RWPE2 (cell line): ENCODE results near the gene KDM6B.

Experiments used
- ATAC-seq: fragments of 200-7000 bp; cut with Tn5 transposase; 3 replicates; pipeline ENCODE4 v1.9.1; 2021; ENCODE audit warnings: low read depth
- DNase-seq: peaks from one replicate; pipeline ENCODE4 v3.0.0-alpha.2; 2020; ENCODE audit warnings: low spot score
- H3K27ac ChIP-seq: fragments of 450-650 bp; 2 replicates; pipeline ENCODE4 v1.5.1; 2017; ENCODE audit warnings: mild to moderate bottlenecking; ENCODE audit not compliant: poor library complexity, severe bottlenecking
- H3K27me3 ChIP-seq: fragments of 250-450 bp; sonication (Bioruptor Pico); 2 replicates; pipeline ENCODE4 v1.5.1; 2021; ENCODE audit warnings: mild to moderate bottlenecking, moderate library complexity; ENCODE audit not compliant: insufficient read depth, poor library complexity, severe bottlenecking
- H3K36me3 ChIP-seq: fragments of 250-450 bp; sonication (Bioruptor Pico); 2 replicates; pipeline ENCODE4 v1.5.1; 2020; ENCODE audit warnings: low read depth, mild to moderate bottlenecking, moderate library complexity
- H3K4me1 ChIP-seq: fragments of 250-450 bp; sonication (Bioruptor Pico); 2 replicates; pipeline ENCODE4 v1.5.1; 2021; ENCODE audit warnings: mild to moderate bottlenecking, moderate library complexity; ENCODE audit not compliant: insufficient read depth, poor library complexity, severe bottlenecking
- H3K4me3 ChIP-seq: fragments of 250-450 bp; sonication (Bioruptor Pico); 2 replicates; pipeline ENCODE4 v1.5.1; 2021; ENCODE audit warnings: mild to moderate bottlenecking, moderate library complexity; ENCODE audit not compliant: severe bottlenecking
- H3K9me3 ChIP-seq: fragments of 250-450 bp; sonication (Bioruptor Pico); 2 replicates; pipeline ENCODE4 v1.5.1; 2021; ENCODE audit warnings: mild to moderate bottlenecking, moderate library complexity; ENCODE audit not compliant: severe bottlenecking
- CTCF ChIP-seq: fragments of 450-650 bp; IDR thresholded peaks from one replicate; pipeline ENCODE4 v1.5.1; 2017; ENCODE audit warnings: mild to moderate bottlenecking, moderate library complexity; ENCODE audit not compliant: poor library complexity, severe bottlenecking

The KDM6B gene

GRCh38 chr17:7830616-7831015 is 3.4 kb upstream of the KDM6B start:
- H3K9me3 ChIP-seq = no peaks in the 10 kb centered on the region

GRCh38 chr17:7831233-7831632 is 2.8 kb upstream of the KDM6B start:
- H3K4me1 ChIP-seq = no peaks in the 10 kb centered on the region
- ATAC-seq (no peak), DNase-seq (no peak)
- H3K27ac ChIP-seq = no peak overlapping the region
- no peaks in the 10 kb centered on the region for H3K27me3 ChIP-seq
- H3K9me3 ChIP-seq = no peaks in the 10 kb centered on the region
- TF ChIP-seq CTCF = no peak
- H3K4me3 ChIP-seq = no peak overlapping the region
- H3K36me3 ChIP-seq = no peaks in the 10 kb centered on the region

More at GRCh38 chr17:7830616-7831015, 3.4 kb upstream of the KDM6B start:
- no peak overlapping the region for H3K4me3 ChIP-seq
- ATAC-seq (no peak), DNase-seq (no peak)
- TF ChIP-seq CTCF = no peak
- no peaks in the 10 kb centered on the region for H3K27me3 ChIP-seq
- no peaks in the 10 kb centered on the region for H3K4me1 ChIP-seq
- H3K36me3 ChIP-seq = no peaks in the 10 kb centered on the region
- no peak overlapping the region for H3K27ac ChIP-seq

DNA sequence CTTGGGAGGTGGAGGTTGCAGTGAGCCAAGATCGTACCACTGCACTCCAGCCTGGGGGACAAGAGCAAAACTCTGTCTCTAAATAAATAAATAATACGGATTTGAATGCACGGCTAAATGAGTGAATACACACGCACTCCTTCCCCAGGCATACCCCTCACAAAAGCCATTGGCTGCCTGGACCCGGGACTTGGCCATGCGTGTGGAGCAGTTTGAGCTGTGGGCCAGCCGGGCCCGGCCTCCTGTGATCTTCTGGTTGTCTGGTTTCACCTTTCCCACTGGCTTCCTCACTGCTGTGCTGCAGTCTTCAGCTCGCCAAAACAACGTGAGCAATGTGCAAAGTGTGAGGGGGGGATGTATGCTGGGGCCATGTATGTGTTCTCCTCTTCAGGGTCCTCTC is 1.6 kb upstream of the KDM6B start:
- Histone ChIP-seq H3K9me3 (no peaks in the 10 kb centered on the region), H3K36me3 (no peaks in the 10 kb centered on the region), H3K27ac (no peak overlapping the region), H3K27me3 (no peaks in the 10 kb centered on the region), H3K4me3 (no peak overlapping the region), H3K4me1 (peaks cover 6% of the 10 kb centered on the region)
- TF ChIP-seq CTCF = no peak
- no peak for DNase-seq
- ATAC-seq = no peak

- Histone ChIP-seq H3K27ac (peak overlapping the region; percentile 92), H3K36me3 (no peaks in the 10 kb centered on the region), H3K27me3 (no peaks in the 10 kb centered on the region), H3K4me1 (peaks cover 9% of the 10 kb centered on the region), H3K9me3 (no peaks in the 10 kb centered on the region), H3K4me3 (peak overlapping the region; percentile 58)
- ATAC-seq (no peak), DNase-seq (peak; percentile 51)
- no peak for TF ChIP-seq CTCF
Observed at GRCh38 chr17:7833011-7833794, 814 bp upstream of the KDM6B start.

DNA sequence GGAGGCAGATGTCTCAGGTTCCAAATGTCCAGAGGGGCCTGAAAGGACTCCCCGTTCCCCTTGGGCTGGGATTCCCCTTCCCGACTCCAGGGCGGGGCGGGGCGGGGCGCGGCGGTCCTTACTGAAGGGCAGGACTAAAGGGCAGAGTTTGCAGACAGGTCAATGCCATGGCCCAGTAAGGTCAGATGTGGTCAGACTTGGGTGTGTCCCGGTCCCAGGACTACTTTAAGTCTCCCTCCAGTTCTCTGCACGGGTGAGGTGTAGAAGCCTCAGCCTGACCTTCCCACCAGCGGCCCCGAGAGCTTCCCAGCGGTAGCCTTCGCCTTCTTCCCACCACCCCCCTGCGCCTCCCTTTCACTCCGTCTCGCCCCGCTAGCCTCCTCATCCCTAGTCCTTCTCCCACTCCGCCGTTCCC is 532 bp downstream of the KDM6B start:
- Histone ChIP-seq H3K27me3 (no peaks in the 10 kb centered on the region), H3K9me3 (no peaks in the 10 kb centered on the region), H3K36me3 (no peaks in the 10 kb centered on the region), H3K4me3 (peak overlapping the region; percentile 58), H3K27ac (peak overlapping the region; percentile 92), H3K4me1 (peaks cover 18% of the 10 kb centered on the region)
- no peak; the same call in 1 of the 3 replicates for ATAC-seq
- TF ChIP-seq CTCF = no peak
- DNase-seq = no peak
